ENCODE measurements around the gene TRPV6. TPM values are rescaled to one million over a fixed set of nuclear protein-coding genes. Genes with fewer than 3 reads are reported as not detected.

The TRPV6 gene
- total and polyA plus RNA-seq, 2 donors (not counting 1 experiment from before 2014, with no cell fraction given), result not detected

GRCh38 chr7:142827951-142828500 is 57.5 kb downstream of the TRPV6 start:
- no peaks in the 10 kb centered on the region for H3K4me1 ChIP-seq (ENCODE audit: control insufficient read depth, extremely low read depth, insufficient read depth, low read length)
- H3K36me3 ChIP-seq (ENCODE audit: control insufficient read depth, insufficient read depth, low read length), result no peaks in the 10 kb centered on the region
- H2AFZ ChIP-seq (ENCODE audit: low read length), result no peak overlapping the region
- H3K79me2 ChIP-seq (ENCODE audit: control insufficient read depth, insufficient read depth, low read length), result no peaks in the 10 kb centered on the region
- H3K4me3 ChIP-seq (replicated peaks in 1 of 4; ENCODE audit: control extremely low read depth in 1 of 4, insufficient read depth in 1 of 4, low read depth in 3 of 4, low read length in 4 of 4), result no peak overlapping the region
- no peaks in the 10 kb centered on the region for H4K20me1 ChIP-seq (ENCODE audit: control insufficient read depth, extremely low read depth, insufficient read depth, low read length)
- no peak overlapping the region for H3K27ac ChIP-seq (ENCODE audit: insufficient read depth, low read length)
- DNase-seq (ENCODE audit: low read depth in 2 of 2), result no peak
- no peaks in the 10 kb centered on the region for H3K27me3 ChIP-seq (ENCODE audit: control insufficient read depth, insufficient read depth, low read length)
- no peak overlapping the region for H3K4me2 ChIP-seq (ENCODE audit: extremely low read depth, insufficient read depth, low read length)
- no peak for TF ChIP-seq CTCF (conservative IDR thresholded peaks at IDR 0.05 in 1 of 2, IDR thresholded peaks at IDR 0.05 in 1 of 2; ENCODE audit: low read depth in 1 of 2, low read length in 2 of 2)
- no peak for TF ChIP-seq EZH2 (IDR thresholded peaks at IDR 0.05; ENCODE audit: low read length, missing control alignments)
- H3K9me3 ChIP-seq (ENCODE audit: control insufficient read depth, insufficient read depth, low read depth, low read length), result no peaks in the 10 kb centered on the region
- H3K9ac ChIP-seq (ENCODE audit: insufficient read depth, low read length), result no peak overlapping the region

- Histone ChIP-seq H3K36me3 (ENCODE audit: control insufficient read depth, insufficient read depth, low read length) (no peaks in the 10 kb centered on the region), H3K4me1 (ENCODE audit: control insufficient read depth, extremely low read depth, insufficient read depth, low read length) (no peaks in the 10 kb centered on the region), H3K79me2 (ENCODE audit: control insufficient read depth, insufficient read depth, low read length) (no peaks in the 10 kb centered on the region), H2AFZ (ENCODE audit: low read length) (no peak overlapping the region), H3K4me2 (ENCODE audit: extremely low read depth, insufficient read depth, low read length) (no peak overlapping the region), H3K27me3 (ENCODE audit: control insufficient read depth, insufficient read depth, low read length) (no peaks in the 10 kb centered on the region), H3K4me3 (replicated peaks in 1 of 4; ENCODE audit: control extremely low read depth in 1 of 4, insufficient read depth in 1 of 4, low read depth in 3 of 4, low read length in 4 of 4) (no peak overlapping the region), H3K27ac (ENCODE audit: insufficient read depth, low read length) (no peak overlapping the region), H4K20me1 (ENCODE audit: control insufficient read depth, extremely low read depth, insufficient read depth, low read length) (no peaks in the 10 kb centered on the region), H3K9me3 (ENCODE audit: control insufficient read depth, insufficient read depth, low read depth, low read length) (no peaks in the 10 kb centered on the region), H3K9ac (ENCODE audit: insufficient read depth, low read length) (no peak overlapping the region)
- DNase-seq (ENCODE audit: low read depth in 2 of 2), result no peak
- TF ChIP-seq EZH2 (IDR thresholded peaks at IDR 0.05; ENCODE audit: low read length, missing control alignments), result no peak
- no peak for TF ChIP-seq CTCF (conservative IDR thresholded peaks at IDR 0.05 in 1 of 2, IDR thresholded peaks at IDR 0.05 in 1 of 2; ENCODE audit: low read depth in 1 of 2, low read length in 2 of 2)
Measured at GRCh38 chr7:142822714-142823113, 62.8 kb downstream of the TRPV6 start.

Other genes starting within 250 kb of the TRPV6 start
- not detected in 2 replicates for gene PRSS1, start 136.3 kb downstream of the TRPV6 start, total RNA-seq
- not detected in 2 replicates for gene PRSS1, start 136.3 kb downstream of the TRPV6 start, polyA plus RNA-seq
- not detected in 2 replicates for gene PRSS2, start 114.8 kb downstream of the TRPV6 start, total RNA-seq
- gene PRSS2, start 114.8 kb downstream of the TRPV6 start, polyA plus RNA-seq, result not detected in 2 replicates
- gene EPHB6, start 30.7 kb downstream of the TRPV6 start, total RNA-seq, result 4.3 and 6.7 TPM in 2 replicates
- 1.1 and 2.9 TPM in 2 replicates for gene EPHB6, start 30.7 kb downstream of the TRPV6 start, polyA plus RNA-seq
- not detected in 2 replicates for gene TRPV5, start 48.0 kb upstream of the TRPV6 start, total RNA-seq
- gene TRPV5, start 48.0 kb upstream of the TRPV6 start, polyA plus RNA-seq, result not detected in 2 replicates
- not detected in 2 replicates for gene LLCFC1, start 53.7 kb upstream of the TRPV6 start, total RNA-seq
- gene LLCFC1, start 53.7 kb upstream of the TRPV6 start, polyA plus RNA-seq, result not detected in 2 replicates
- under 0.01 TPM in 1 of 2 replicates, not detected in the other for gene KEL, start 76.6 kb upstream of the TRPV6 start, total RNA-seq
- gene KEL, start 76.6 kb upstream of the TRPV6 start, polyA plus RNA-seq, result 0.05 TPM in 1 of 2 replicates, not detected in the other
- not detected in 2 replicates for gene OR9A2, start 141.4 kb upstream of the TRPV6 start, total RNA-seq
- not detected in 2 replicates for gene OR9A2, start 141.4 kb upstream of the TRPV6 start, polyA plus RNA-seq
- gene OR6V1, start 166.6 kb upstream of the TRPV6 start, total RNA-seq, result not detected in 2 replicates
- not detected in 2 replicates for gene OR6V1, start 166.6 kb upstream of the TRPV6 start, polyA plus RNA-seq
- not detected in 2 replicates for gene PIP, start 246.3 kb upstream of the TRPV6 start, total RNA-seq
- gene PIP, start 246.3 kb upstream of the TRPV6 start, polyA plus RNA-seq, result not detected in 2 replicates

Data from fibroblast of lung (primary cell).